Cardiac fibroblast (primary cell): ENCODE data around the gene NUP93.

Experiments used
- DNase-seq, 2 donors: peaks; one replicate each; pipeline versions ENCODE4 v3.0.0 to v3.0.0-alpha.2; 2010; ENCODE audit warnings: low read depth in 2 of 2
- H3K4me3 ChIP-seq, 2 donors: replicated peaks in 1 of 2; 1 replicate in 1 of 2; 2 replicates in 1 of 2; pipeline ENCODE4 v1.5.1; 2011; ENCODE audit warnings: low read depth in 2 of 2, low read length in 2 of 2, mild to moderate bottlenecking in 2 of 2, moderate library complexity in 1 of 2
- TF ChIP-seq, protein P1 (sequence below): IDR thresholded peaks from one replicate; pipeline ENCODE4 v1.5.1; 2011; ENCODE audit warnings: low read depth, mild to moderate bottlenecking, low read length, inconsistent platforms

NUP93 gene

GRCh38 chr16:56749672-56750491 is 20.0 kb downstream of the NUP93 start:
- DNase-seq = peak in 1 of 2 donors; percentile 21
- TF ChIP-seq, protein P1, sequence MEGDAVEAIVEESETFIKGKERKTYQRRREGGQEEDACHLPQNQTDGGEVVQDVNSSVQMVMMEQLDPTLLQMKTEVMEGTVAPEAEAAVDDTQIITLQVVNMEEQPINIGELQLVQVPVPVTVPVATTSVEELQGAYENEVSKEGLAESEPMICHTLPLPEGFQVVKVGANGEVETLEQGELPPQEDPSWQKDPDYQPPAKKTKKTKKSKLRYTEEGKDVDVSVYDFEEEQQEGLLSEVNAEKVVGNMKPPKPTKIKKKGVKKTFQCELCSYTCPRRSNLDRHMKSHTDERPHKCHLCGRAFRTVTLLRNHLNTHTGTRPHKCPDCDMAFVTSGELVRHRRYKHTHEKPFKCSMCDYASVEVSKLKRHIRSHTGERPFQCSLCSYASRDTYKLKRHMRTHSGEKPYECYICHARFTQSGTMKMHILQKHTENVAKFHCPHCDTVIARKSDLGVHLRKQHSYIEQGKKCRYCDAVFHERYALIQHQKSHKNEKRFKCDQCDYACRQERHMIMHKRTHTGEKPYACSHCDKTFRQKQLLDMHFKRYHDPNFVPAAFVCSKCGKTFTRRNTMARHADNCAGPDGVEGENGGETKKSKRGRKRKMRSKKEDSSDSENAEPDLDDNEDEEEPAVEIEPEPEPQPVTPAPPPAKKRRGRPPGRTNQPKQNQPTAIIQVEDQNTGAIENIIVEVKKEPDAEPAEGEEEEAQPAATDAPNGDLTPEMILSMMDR = no peak
- no peak overlapping the region for H3K4me3 ChIP-seq

DNA sequence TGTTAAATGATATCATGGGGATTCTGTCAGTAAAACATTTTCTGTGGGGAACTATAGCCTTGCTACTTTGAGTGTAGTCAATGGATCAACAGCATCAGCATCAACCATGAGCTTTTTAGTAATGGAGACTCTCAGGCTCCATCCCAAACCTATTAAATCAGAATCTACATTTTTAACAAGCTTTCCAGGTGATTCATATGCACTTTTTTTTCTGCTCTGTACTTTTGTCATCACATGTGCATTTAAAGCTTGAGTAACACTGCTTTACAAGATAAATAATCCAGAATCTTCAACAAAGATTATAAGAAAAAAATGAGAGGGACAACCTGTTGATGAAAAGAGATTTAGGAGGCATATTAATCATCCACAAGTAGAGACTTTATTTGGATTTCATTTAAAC is 23.5 kb downstream of the NUP93 start:
- TF ChIP-seq, protein P1 = no peak
- peak in 1 of 2 donors; percentile 67 for DNase-seq
- H3K4me3 ChIP-seq = no peak overlapping the region

DNA sequence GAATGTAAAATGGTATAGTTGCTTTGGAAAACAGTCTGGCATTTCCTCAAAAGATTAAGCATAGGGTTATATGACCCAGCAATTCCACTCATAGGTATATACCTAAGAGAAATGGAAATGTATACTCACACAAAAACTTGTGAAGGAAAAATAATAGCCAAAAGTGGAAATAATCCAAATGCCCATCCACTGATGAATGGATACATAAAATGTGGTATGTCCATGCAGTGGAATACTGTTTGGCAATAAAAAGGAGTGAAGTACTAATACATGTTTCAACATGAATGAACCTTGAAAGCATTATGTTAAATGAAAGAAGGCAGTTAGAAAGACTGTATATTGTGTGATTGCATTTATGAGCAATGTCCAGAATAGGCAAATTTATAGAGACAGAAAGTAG is 25.1 kb downstream of the NUP93 start:
- DNase-seq = no peak
- H3K4me3 ChIP-seq = no peak overlapping the region
- TF ChIP-seq, protein P1 = no peak

DNA sequence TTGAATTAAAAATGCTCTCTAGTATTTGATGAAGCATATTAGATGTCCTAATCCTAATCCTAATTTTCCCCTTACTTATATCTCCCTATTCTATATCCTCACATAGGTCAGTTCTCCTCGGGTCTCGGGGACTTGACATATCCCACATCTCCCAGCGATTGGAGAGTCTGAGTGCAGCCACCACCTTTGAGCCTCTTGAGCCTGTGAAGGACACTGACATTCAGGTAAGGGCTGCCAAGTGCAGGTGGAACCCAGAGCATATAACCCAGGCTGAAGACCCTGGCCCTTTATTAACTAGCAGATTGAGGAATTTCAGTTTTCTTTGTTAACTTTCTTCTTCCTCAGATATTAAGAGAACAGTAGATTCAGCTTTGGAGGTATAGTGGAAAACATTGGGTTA is 28.5 kb downstream of the NUP93 start:
- H3K4me3 ChIP-seq = no peak overlapping the region
- TF ChIP-seq, protein P1 = no peak
- DNase-seq = no peak

GRCh38 chr16:56758930-56759329 is 29.0 kb downstream of the NUP93 start:
- DNase-seq = no peak
- TF ChIP-seq, protein P1 = no peak
- H3K4me3 ChIP-seq = no peak overlapping the region

GRCh38 chr16:56763291-56763916 is 33.5 kb downstream of the NUP93 start:
- TF ChIP-seq, protein P1 = no peak
- DNase-seq = no peak
- H3K4me3 ChIP-seq = no peak overlapping the region
